Peyer's patch (tissue), 4 donors: ENCODE results near the gene MANBA. TPM values are rescaled to one million over a fixed set of nuclear protein-coding genes. Genes with fewer than 3 reads are reported as not detected.

Experiments
- DNase-seq, 3 donors: peaks; one replicate each; pipeline ENCODE4 v3.0.0-alpha.2; 2017 to 2019
- H3K27ac ChIP-seq, 4 donors: fragments of 200-600 bp; sonication (generic); one replicate each; pipeline ENCODE4 v1.5.1; 2016 to 2019
- H3K27me3 ChIP-seq, 2 donors: fragments of 200-600 bp; sonication (generic); one replicate each; pipeline ENCODE4 v1.5.1; 2019
- H3K36me3 ChIP-seq, 3 donors: fragments of 200-600 bp; sonication (generic); one replicate each; pipeline ENCODE4 v1.5.1; 2016 to 2019
- H3K4me1 ChIP-seq, 4 donors: fragments of 200-600 bp; sonication (generic); one replicate each; pipeline ENCODE4 v1.5.1; 2016 to 2019
- H3K4me3 ChIP-seq, 4 donors: fragments of 200-600 bp; sonication (generic); 1 replicate in 3 of 4; 2 replicates in 1 of 4; pipeline ENCODE4 v1.5.1; 2016 to 2019; ENCODE audit warnings: mild to moderate bottlenecking in 1 of 4
- H3K9me3 ChIP-seq, 4 donors: fragments of 200-600 bp; sonication (generic); one replicate each; pipeline ENCODE4 v1.5.1; 2016 to 2019; ENCODE audit warnings: mild to moderate bottlenecking in 1 of 4
- POLR2A ChIP-seq, 2 donors: fragments of 450-650 bp; IDR thresholded peaks; one replicate each; pipeline ENCODE4 v1.5.1; 2017; ENCODE audit warnings: antibody characterized with exemption in 2 of 2, mild to moderate bottlenecking in 2 of 2, moderate library complexity in 2 of 2
- total RNA-seq, 4 donors: library from RNA; depleted of rRNA; stranded (reverse); fragments of >200 nt; gene quantifications; one replicate each; pipeline ENCODE4 v1.1.0, GENCODE V29; 2016
- TF ChIP-seq, protein P1 (sequence below), 6 experiments: fragments of 450-650 bp in 4 of 6; fragments of 200-600 bp in 2 of 6; sonication (generic) in 1 of 6; IDR thresholded peaks; one replicate each; pipeline ENCODE4 v1.5.1; 2017 to 2019; ENCODE audit warnings: antibody characterized with exemption in 6 of 6, mild to moderate bottlenecking in 3 of 6, moderate library complexity in 1 of 6

Gene MANBA
- total RNA-seq, 4 donors from 2014 or later = 23.3 to 54.5 (median 33.6) TPM

GRCh38 chr4:102596532-102596931 is 164.2 kb downstream of the MANBA start:
- DNase-seq = no peak
- Histone ChIP-seq H3K27ac (no peak overlapping the region), H3K9me3 (no peaks in the 10 kb centered on the region), H3K4me1 (no peaks in the 10 kb centered on the region), H3K4me3 (no peak overlapping the region), H3K36me3 (peaks cover 0 to 72% (median 3%) of the 10 kb centered on the region in 3 donors), H3K27me3 (no peaks in the 10 kb centered on the region)
- TF ChIP-seq POLR2A (IDR thresholded peaks at IDR 0.05) = no peak
- TF ChIP-seq, protein P1, sequence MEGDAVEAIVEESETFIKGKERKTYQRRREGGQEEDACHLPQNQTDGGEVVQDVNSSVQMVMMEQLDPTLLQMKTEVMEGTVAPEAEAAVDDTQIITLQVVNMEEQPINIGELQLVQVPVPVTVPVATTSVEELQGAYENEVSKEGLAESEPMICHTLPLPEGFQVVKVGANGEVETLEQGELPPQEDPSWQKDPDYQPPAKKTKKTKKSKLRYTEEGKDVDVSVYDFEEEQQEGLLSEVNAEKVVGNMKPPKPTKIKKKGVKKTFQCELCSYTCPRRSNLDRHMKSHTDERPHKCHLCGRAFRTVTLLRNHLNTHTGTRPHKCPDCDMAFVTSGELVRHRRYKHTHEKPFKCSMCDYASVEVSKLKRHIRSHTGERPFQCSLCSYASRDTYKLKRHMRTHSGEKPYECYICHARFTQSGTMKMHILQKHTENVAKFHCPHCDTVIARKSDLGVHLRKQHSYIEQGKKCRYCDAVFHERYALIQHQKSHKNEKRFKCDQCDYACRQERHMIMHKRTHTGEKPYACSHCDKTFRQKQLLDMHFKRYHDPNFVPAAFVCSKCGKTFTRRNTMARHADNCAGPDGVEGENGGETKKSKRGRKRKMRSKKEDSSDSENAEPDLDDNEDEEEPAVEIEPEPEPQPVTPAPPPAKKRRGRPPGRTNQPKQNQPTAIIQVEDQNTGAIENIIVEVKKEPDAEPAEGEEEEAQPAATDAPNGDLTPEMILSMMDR (IDR thresholded peaks at IDR 0.05) = no peak

GRCh38 chr4:102594000-102594399 is 166.8 kb downstream of the MANBA start:
- H3K9me3 ChIP-seq = no peaks in the 10 kb centered on the region
- peaks cover 0 to 52% (median 3%) of the 10 kb centered on the region in 3 donors for H3K36me3 ChIP-seq
- H3K27me3 ChIP-seq = no peaks in the 10 kb centered on the region
- H3K27ac ChIP-seq = no peak overlapping the region
- TF ChIP-seq, protein P1 (IDR thresholded peaks at IDR 0.05) = no peak
- no peak for TF ChIP-seq POLR2A (IDR thresholded peaks at IDR 0.05)
- no peak overlapping the region for H3K4me3 ChIP-seq
- H3K4me1 ChIP-seq = no peaks in the 10 kb centered on the region
- DNase-seq = no peak

DNA sequence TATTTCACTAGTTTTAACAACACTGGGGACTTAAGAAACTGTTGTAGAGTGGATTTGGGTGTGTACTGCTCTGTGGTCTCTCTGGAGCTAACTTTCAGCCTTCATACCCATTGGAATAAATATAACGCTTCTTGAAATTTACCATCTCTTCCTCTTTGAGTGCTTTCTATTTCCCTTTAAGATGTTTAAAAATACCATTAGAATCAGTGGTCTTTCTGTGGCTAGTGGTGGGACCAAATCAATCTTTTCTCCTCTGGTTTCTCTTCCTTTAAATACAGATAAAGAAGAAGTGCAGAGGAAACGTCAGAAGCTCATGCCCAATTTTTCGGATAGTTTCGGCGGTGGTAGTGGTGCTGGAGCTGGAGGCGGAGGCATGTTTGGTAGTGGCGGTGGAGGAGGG is 167.6 kb downstream of the MANBA start:
- H3K27me3 ChIP-seq = no peaks in the 10 kb centered on the region
- H3K27ac ChIP-seq = no peak overlapping the region
- H3K9me3 ChIP-seq = no peaks in the 10 kb centered on the region
- no peak overlapping the region for H3K4me3 ChIP-seq
- DNase-seq = no peak
- peaks cover 0 to 50% (median 3%) of the 10 kb centered on the region in 3 donors for H3K36me3 ChIP-seq
- no peaks in the 10 kb centered on the region for H3K4me1 ChIP-seq
- TF ChIP-seq POLR2A (IDR thresholded peaks at IDR 0.05) = no peak
- TF ChIP-seq, protein P1 (IDR thresholded peaks at IDR 0.05) = no peak

DNA sequence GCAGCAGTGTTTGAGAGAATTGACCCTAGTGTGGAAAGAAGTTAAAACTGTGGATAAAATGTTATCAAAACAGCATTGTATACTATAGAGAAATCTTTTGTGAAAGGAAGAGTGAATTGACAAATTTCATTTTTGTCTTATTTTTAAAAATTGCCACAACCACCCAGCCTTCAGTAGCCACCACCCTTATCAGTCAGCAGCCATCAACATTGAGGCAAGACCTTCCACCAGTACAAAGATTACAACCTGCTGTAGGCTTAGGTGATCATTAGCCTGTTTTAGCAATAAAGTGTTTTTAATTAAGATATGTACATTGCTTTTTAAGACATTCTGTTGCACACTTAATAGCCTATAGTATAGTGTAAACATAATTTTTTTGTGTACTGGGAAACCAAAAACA is 168.5 kb downstream of the MANBA start:
- Histone ChIP-seq H3K27me3 (no peaks in the 10 kb centered on the region), H3K9me3 (no peaks in the 10 kb centered on the region), H3K4me1 (no peaks in the 10 kb centered on the region), H3K4me3 (no peak overlapping the region), H3K27ac (no peak overlapping the region), H3K36me3 (peaks cover 0 to 48% (median 3%) of the 10 kb centered on the region in 3 donors)
- DNase-seq = no peak
- TF ChIP-seq, protein P1 (IDR thresholded peaks at IDR 0.05) = no peak
- TF ChIP-seq POLR2A (IDR thresholded peaks at IDR 0.05) = no peak

DNA sequence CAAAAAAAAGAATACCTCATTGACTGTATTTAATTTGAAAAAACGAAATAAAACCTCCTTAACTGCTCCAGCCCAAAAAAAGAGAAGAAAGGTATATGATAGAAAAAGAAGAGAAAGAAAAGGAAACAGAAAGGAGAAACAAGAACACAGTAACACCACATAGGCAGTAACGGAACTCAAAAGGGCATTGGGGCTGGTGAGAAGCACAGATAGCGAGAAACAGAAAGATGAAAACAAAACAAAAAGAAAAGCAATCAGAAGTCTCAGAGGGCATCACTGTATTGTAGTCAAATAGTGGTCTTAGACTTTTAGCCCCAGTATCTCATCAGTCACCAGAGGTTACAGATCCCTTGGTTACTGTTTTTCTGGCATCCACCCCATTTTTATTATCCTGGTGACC is 171.0 kb downstream of the MANBA start:
- no peaks in the 10 kb centered on the region for H3K9me3 ChIP-seq
- no peak overlapping the region for H3K4me3 ChIP-seq
- DNase-seq = no peak
- TF ChIP-seq, protein P1 (IDR thresholded peaks at IDR 0.05) = no peak
- no peak for TF ChIP-seq POLR2A (IDR thresholded peaks at IDR 0.05)
- peaks cover 0 to 36% (median 0%) of the 10 kb centered on the region in 3 donors for H3K36me3 ChIP-seq
- no peaks in the 10 kb centered on the region for H3K27me3 ChIP-seq
- no peaks in the 10 kb centered on the region for H3K4me1 ChIP-seq
- no peak overlapping the region for H3K27ac ChIP-seq

DNA sequence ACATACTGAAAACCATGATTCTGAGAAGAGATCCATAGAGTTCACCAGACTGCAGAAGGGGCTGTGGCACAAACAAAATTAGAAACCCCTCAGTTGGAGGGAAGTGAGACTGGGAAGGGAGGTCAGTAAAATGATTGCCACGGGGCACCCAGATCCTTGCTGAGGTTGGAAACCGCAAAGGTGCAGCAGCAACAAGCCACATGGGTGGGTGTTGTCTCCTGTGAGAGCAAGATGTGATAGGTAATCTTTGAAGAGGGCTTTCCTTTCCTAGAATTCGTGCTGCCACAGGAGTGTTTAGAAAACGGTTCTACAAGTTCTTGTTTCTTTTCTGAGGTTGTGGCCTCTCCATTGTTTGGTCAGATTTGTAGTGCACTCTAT is 174.1 kb downstream of the MANBA start:
- H3K9me3 ChIP-seq = no peaks in the 10 kb centered on the region
- H3K27ac ChIP-seq = no peak overlapping the region
- H3K4me3 ChIP-seq = no peak overlapping the region
- H3K36me3 ChIP-seq = peaks cover 0 to 51% (median 0%) of the 10 kb centered on the region in 3 donors
- no peak for DNase-seq
- no peaks in the 10 kb centered on the region for H3K4me1 ChIP-seq
- H3K27me3 ChIP-seq = no peaks in the 10 kb centered on the region
- no peak for TF ChIP-seq POLR2A (IDR thresholded peaks at IDR 0.05)
- TF ChIP-seq, protein P1 (IDR thresholded peaks at IDR 0.05) = no peak
